Activated CD4-positive, CD25-positive, alpha-beta regulatory T cell treated with anti-CD3 and anti-CD28 coated beads, Interleukin-2, amount 50 U/mL, for 16 hours (primary cell): ENCODE data around the gene TMEM80.
A peak's percentile ranks its signal among the peaks of the same experiment; 100 is the strongest.

ENCODE experiments used
- DNase-seq: peaks from one replicate; pipeline ENCODE4 v3.0.0-alpha.2; 2020; ENCODE audit warnings: low read depth, low spot score

TMEM80 gene

DNA sequence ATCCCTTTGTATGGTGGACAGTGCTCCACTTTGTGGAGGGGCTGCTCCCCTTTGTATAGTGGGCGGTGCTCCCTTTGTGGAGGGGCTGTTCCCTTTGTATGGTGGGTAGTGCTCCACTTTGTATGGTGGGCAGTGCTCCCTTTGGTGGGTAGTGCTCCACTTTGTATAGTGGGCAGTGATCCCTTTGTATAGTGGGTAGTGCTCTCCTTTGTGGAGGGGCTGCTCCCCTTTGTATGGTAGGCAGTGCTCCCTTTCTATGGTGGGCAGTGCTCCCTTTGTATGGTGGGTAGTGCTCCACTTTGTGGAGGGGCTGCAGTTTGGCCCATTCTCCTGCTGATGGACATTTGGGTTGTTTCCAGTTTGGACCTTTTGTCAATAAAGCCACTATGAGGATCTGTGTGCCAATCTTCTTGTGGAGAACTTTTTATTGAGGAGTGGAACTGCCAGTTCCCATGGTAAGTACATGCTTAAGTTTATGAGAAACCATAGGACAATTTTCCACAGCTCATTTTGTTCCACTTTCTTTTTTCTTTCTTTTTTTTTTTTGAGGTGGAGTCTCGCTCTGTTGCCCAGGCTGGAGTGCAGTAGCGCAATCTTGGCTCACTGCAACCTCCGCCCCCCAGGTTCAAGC, 47.1 kb downstream of the TMEM80 start:
- DNase-seq = no peak

DNA sequence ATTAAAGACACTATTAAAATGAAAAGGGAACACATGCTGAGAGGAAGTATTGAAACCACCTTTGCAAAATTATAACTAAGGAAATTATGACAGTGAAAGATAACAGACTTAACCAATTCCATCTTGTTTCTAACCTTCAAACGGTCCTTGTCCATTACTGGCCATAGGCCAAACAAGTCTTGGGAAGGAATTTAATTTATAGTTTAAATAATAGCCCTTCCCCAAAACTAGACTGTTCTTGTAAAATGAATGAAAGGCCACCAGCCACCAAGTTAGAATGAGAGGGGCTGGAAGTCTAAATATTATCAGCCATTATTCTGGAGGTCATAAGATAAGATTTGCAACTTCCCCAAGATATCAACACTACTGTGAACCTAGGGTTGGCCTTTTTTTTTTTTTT, 49.8 kb downstream of the TMEM80 start:
- no peak for DNase-seq

DNA sequence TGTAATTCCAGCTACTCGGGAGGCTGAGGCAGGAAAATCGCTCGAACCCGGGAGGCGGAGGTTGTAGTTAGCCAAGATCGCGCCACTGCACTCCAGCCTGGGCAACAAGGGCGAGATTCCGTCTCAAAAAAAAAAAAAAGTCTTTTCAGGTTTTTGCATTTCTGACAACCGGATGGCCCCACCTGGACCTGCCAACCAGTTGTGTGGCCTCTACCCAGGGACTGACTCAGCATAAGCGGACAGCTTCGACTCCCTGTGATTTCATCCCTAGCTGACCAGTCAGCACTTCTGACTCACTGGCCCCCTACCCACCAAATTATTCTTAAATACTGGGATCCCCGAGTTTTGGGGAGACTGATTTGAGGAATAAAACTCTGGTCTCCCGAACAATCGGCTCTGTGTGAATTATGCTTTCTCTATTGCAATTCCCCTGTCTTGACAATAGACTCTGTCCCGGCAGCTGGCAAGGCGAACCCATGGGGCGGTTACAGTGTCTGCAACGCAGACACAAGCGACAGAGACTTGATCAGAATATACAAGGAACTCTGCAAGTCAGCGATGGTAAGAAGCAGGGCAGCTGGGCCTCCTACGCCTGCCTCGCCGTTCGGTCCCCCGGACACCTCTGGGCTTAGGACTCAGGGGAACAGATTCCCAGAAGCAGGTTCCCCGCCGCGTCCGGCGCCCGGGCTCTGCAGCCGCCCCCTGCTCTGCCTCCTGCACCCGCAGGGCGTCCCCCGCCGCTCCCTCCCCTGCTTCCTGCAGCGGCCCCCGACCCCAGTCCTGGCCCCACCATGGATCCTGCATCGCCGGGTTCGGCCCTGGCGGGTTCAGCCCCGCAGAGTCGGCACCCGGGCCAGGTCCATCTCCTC, 50.9 kb downstream of the TMEM80 start:
- no peak for DNase-seq

DNA sequence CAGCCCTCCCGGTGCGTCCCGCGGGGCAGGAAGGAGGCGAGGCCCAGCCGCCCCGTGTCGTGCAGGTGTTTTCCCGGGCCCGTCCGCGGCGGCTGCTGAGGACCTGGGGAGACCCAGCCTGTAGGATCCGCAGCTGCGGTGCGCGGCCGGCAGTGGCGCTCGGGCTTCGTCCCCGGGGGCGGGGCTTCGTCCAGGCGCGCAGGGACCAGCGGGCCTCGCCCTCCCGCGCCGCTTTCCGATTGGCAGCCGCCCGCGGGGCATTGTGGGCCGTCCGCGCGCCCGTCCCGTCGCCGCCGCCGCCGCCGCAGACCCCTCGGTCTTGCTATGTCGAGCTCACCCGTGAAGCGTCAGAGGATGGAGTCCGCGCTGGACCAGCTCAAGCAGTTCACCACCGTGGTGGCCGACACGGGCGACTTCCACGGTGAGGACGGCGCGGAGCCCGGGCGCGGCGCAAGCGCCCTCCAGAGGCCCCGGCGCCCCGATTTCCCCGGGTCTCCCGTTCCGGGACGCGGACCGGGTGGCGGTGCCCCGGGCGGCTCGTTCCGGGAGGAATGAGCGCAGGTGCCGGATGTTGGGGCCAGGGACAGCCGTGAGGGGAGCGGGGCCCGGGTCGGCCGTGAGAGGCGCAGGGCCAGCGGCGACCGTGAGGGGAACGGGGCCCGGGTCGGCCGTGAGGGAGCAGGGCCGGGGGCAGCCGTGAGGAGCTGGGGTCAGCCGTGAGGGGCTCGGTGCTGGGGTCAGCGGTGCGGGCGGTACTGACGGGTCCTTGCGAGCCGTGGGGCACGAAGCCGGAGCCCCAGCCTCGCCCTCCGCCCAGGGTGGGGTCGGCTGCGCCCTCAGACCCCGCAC, 51.8 kb downstream of the TMEM80 start, which contains the start of gene TALDO1:
TALDO1 (plus strand) TSS at position 307 of the 849 bp plus-strand sequence; CDS start at position 325, 18 bp downstream.
- peak; percentile 59 for DNase-seq

DNA sequence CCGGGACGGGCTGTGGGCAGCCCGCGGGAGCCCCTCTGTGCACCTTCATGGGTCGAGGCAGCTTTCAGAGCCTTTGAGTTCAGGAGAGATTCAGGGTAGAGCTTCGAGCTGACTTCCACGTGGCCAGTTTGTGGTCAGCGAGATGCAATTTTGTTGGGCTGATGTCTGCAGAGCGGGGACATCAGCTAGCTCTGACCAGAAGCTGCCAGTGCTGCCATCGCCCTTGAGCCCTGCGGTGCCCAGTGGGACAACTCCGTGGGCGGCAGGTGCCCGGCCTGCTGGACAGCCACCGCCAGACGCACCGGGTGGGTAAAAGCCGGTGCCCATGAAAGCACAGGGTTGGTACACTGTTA, 52.4 kb downstream of the TMEM80 start:
- DNase-seq = no peak

DNA sequence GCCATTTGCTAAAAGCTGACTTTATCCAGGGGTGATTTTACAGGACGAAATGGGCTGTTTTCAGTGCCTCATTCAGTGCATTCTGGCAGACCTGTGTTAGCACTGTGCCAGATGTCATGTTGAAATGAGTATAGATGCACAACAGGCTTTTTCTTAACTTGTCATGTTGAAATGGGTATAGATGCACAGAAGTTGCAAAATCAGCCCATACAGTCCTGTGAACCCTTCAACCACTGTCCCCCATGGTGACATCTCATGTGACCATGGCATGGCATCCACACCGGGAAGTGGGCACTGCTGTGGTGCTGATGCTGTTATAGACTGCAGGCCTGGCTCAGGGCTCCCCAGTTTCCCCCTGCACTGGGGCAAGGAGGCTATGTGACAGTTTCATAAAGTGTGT, 54.1 kb downstream of the TMEM80 start:
- DNase-seq = no peak
